PFSK-1 (cell line): ENCODE results near the gene RBM17.
A peak's percentile ranks its signal among the peaks of the same experiment; 100 is the strongest.

ENCODE experiments used
- FOXP2 ChIP-seq: optimal IDR thresholded peaks from 2 replicates; pipeline ENCODE3; 2011; ENCODE audit warnings: borderline replicate concordance, control low read depth, inconsistent platforms; ENCODE audit not compliant: insufficient read depth; ENCODE audit errors: extremely low read length, extremely low read depth
- POLR2AphosphoS5 ChIP-seq: IDR thresholded peaks from 2 replicates; pipeline ENCODE4 v1.6.1; 2012; ENCODE audit warnings: low read depth, mild to moderate bottlenecking, control low read depth, low read length, moderate library complexity
- REST ChIP-seq, 2 experiments: IDR thresholded peaks; 2 replicates each; pipeline versions ENCODE4 v1.6.1 to v1.8.0; 2011 to 2012; ENCODE audit warnings: low read depth in 2 of 2, low read length in 2 of 2, control low read depth in 1 of 2, inconsistent platforms in 1 of 2, mild to moderate bottlenecking in 1 of 2, moderate library complexity in 1 of 2; ENCODE audit not compliant: insufficient read depth in 1 of 2
- SIN3A ChIP-seq: IDR thresholded peaks from 2 replicates; pipeline ENCODE4 v1.6.1; 2012; ENCODE audit warnings: mild to moderate bottlenecking, low read length, moderate library complexity, borderline replicate concordance; ENCODE audit not compliant: insufficient read depth
- TAF1 ChIP-seq: IDR thresholded peaks from 2 replicates; pipeline ENCODE4 v1.6.1; 2012; ENCODE audit warnings: low read length, control low read depth, borderline replicate concordance; ENCODE audit not compliant: insufficient read depth

RBM17 gene

GRCh38 chr10:6050801-6051445 lies 37.9 kb upstream of the RBM17 start:
- TF ChIP-seq REST (IDR thresholded peaks at IDR 0.05; ENCODE audit: insufficient read depth in 1 of 2, low read depth in 2 of 2, low read length in 2 of 2) (no peak), FOXP2 (no peak), POLR2AphosphoS5 (no peak), SIN3A (no peak), TAF1 (no peak)

- TF ChIP-seq TAF1 (no peak), SIN3A (no peak), POLR2AphosphoS5 (no peak), REST (IDR thresholded peaks at IDR 0.05; ENCODE audit: insufficient read depth in 1 of 2, low read depth in 2 of 2, low read length in 2 of 2) (no peak), FOXP2 (no peak)
Measured at GRCh38 chr10:6052247-6053221, 36.3 kb upstream of the RBM17 start.

GRCh38 chr10:6053303-6053702 lies 35.5 kb upstream of the RBM17 start:
- no peak for TF ChIP-seq TAF1
- no peak for TF ChIP-seq POLR2AphosphoS5
- TF ChIP-seq SIN3A = no peak
- no peak for TF ChIP-seq REST (IDR thresholded peaks at IDR 0.05; ENCODE audit: insufficient read depth in 1 of 2, low read depth in 2 of 2, low read length in 2 of 2)
- TF ChIP-seq FOXP2 = no peak

GRCh38 chr10:6053816-6054631 lies 34.8 kb upstream of the RBM17 start:
- TF ChIP-seq TAF1 (no peak), SIN3A (no peak), POLR2AphosphoS5 (no peak), FOXP2 (peak; percentile 29), REST (IDR thresholded peaks at IDR 0.05; ENCODE audit: insufficient read depth in 1 of 2, low read depth in 2 of 2, low read length in 2 of 2) (no peak)
